Esophagus (tissue), 2 donors: ENCODE data around the gene A2ML1. TPM values are rescaled to one million over a fixed set of nuclear protein-coding genes. Genes with fewer than 3 reads are reported as not detected.

ENCODE experiments used
- H3K27ac ChIP-seq, 2 donors: one replicate each; pipeline ENCODE4 v1.5.1; 2013; ENCODE audit warnings: low read depth in 2 of 2, mild to moderate bottlenecking in 2 of 2, inconsistent platforms in 1 of 2, low read length in 1 of 2, moderate library complexity in 1 of 2
- H3K27me3 ChIP-seq, 2 donors: one replicate each; pipeline ENCODE4 v1.6.1; 2013; ENCODE audit warnings: low read length in 2 of 2, control low read depth in 1 of 2, mild to moderate bottlenecking in 1 of 2; ENCODE audit not compliant: insufficient read depth in 2 of 2, control insufficient read depth in 1 of 2
- H3K36me3 ChIP-seq, 2 donors: one replicate each; pipeline ENCODE4 v1.6.1; 2013; ENCODE audit warnings: low read length in 1 of 2; ENCODE audit not compliant: control insufficient read depth in 2 of 2, insufficient read depth in 2 of 2
- H3K4me1 ChIP-seq, 2 donors: one replicate each; pipeline ENCODE4 v1.6.1; 2013; ENCODE audit warnings: low read length in 1 of 2; ENCODE audit not compliant: control insufficient read depth in 2 of 2, insufficient read depth in 2 of 2
- H3K4me3 ChIP-seq, 2 donors: one replicate each; pipeline ENCODE4 v1.5.1; 2013; ENCODE audit warnings: low read length in 2 of 2, mild to moderate bottlenecking in 2 of 2, low read depth in 1 of 2, moderate library complexity in 1 of 2
- H3K9me3 ChIP-seq, 2 donors: one replicate each; pipeline ENCODE4 v1.6.1; 2013; ENCODE audit warnings: mild to moderate bottlenecking in 2 of 2, low read depth in 1 of 2, low read length in 1 of 2, moderate library complexity in 1 of 2; ENCODE audit not compliant: control insufficient read depth in 2 of 2, insufficient read depth in 1 of 2
- WGBS, 2 donors: extraction: QIAGEN DNeasy Blood & Tissue Kit; methylation state at CpG; one replicate each; pipeline ENCODE4 v1.1.7; 2013; 5-methylcytosine and 5-hydroxymethylcytosine counted together
- polyA plus RNA-seq, 2 donors: library from polyadenylated mRNA; stranded (reverse); fragments of 200-250 nt; gene quantifications; one replicate each; pipeline ENCODE4 v1.2.3, GENCODE V29; 2013
- donor health status: healthy with polysubstance abuse.
- donor health status: Bipolar disorder and iron deficiency.

A2ML1 gene
- polyA plus RNA-seq, 2 donors = 477 to 614 TPM

GRCh38 chr12:8922544-8922943 lies 100.1 kb downstream of the A2ML1 start:
- Histone ChIP-seq H3K9me3 (no peaks in the 10 kb centered on the region), H3K36me3 (peaks cover 4 to 8% of the 10 kb centered on the region in 2 donors), H3K27me3 (no peaks in the 10 kb centered on the region), H3K4me3 (no peak overlapping the region), H3K4me1 (no peaks in the 10 kb centered on the region), H3K27ac (no peak overlapping the region)
- 96% methylated on average over 5 of the region's 5 CpGs for WGBS, 2 donors

Other genes starting within 250 kb of the A2ML1 start
- gene AICDA, start 209.8 kb upstream of the A2ML1 start, polyA plus RNA-seq = not detected
- gene MFAP5, start 159.8 kb upstream of the A2ML1 start, polyA plus RNA-seq = 1 to 10 TPM; 3.5 to 4.5 TPM
- 10 to 100 TPM; 11.2 to 22.5 TPM for gene RIMKLB, start 124.6 kb upstream of the A2ML1 start, polyA plus RNA-seq
- gene PHC1, start 91.9 kb downstream of the A2ML1 start, polyA plus RNA-seq = 10 to 100 TPM; 12.0 to 24.4 TPM
- 10 to 100 TPM; 28.5 to 45.9 TPM for gene M6PR, start 127.0 kb downstream of the A2ML1 start, polyA plus RNA-seq
- under 1 TPM; 0.47 to 0.52 TPM for gene KLRG1, start 166.9 kb downstream of the A2ML1 start, polyA plus RNA-seq